Liver (tissue), 9 donors: ENCODE data around the gene IFNA13. TPM values are rescaled to one million over a fixed set of nuclear protein-coding genes. Genes with fewer than 3 reads are reported as not detected.

Experiments used
- DNase-seq: peaks from one replicate; pipeline ENCODE4 v3.0.0-alpha.2; 2017; ENCODE audit warnings: low spot score
- H3K27ac ChIP-seq, 2 donors: one replicate each; pipeline ENCODE4 v1.7.0; 2013; ENCODE audit warnings: inconsistent platforms in 2 of 2, low read length in 2 of 2, control low read depth in 1 of 2, low read depth in 1 of 2, mild to moderate bottlenecking in 1 of 2
- H3K27me3 ChIP-seq, 4 donors: one replicate each; pipeline versions ENCODE4 v1.6.1 to v1.7.0; 2013; ENCODE audit warnings: low read length in 3 of 4, inconsistent platforms in 1 of 4, mild to moderate bottlenecking in 1 of 4, moderate library complexity in 1 of 4; ENCODE audit not compliant: control insufficient read depth in 4 of 4, insufficient read depth in 4 of 4
- H3K36me3 ChIP-seq, 4 donors: one replicate each; pipeline versions ENCODE4 v1.6.1 to v1.7.0; 2013; ENCODE audit warnings: low read length in 3 of 4, mild to moderate bottlenecking in 3 of 4, low read depth in 1 of 4, moderate library complexity in 1 of 4; ENCODE audit not compliant: control insufficient read depth in 4 of 4, insufficient read depth in 3 of 4
- H3K4me1 ChIP-seq, 4 donors: one replicate each; pipeline versions ENCODE4 v1.6.1 to v1.7.0; 2013; ENCODE audit warnings: low read length in 3 of 4, mild to moderate bottlenecking in 3 of 4, moderate library complexity in 1 of 4; ENCODE audit not compliant: control insufficient read depth in 4 of 4, insufficient read depth in 4 of 4
- H3K4me3 ChIP-seq, 3 donors: one replicate each; pipeline versions ENCODE4 v1.6.1 to v1.7.0; 2013; ENCODE audit warnings: low read length in 3 of 3, control low read depth in 1 of 3, low read depth in 1 of 3, mild to moderate bottlenecking in 1 of 3
- H3K9ac ChIP-seq, 2 donors: one replicate each; pipeline ENCODE4 v1.7.0; 2013; ENCODE audit warnings: low read length in 2 of 2, mild to moderate bottlenecking in 2 of 2, moderate library complexity in 2 of 2, control low read depth in 1 of 2, low read depth in 1 of 2
- H3K9me3 ChIP-seq, 4 donors: one replicate each; pipeline versions ENCODE4 v1.6.1 to v1.7.0; 2013; ENCODE audit warnings: low read length in 3 of 4; ENCODE audit not compliant: control insufficient read depth in 4 of 4
- ATF3 ChIP-seq: IDR thresholded peaks from 2 replicates; pipeline ENCODE4 v1.6.1; 2016; ENCODE audit warnings: antibody characterized with exemption
- CTCF ChIP-seq: fragments of 150-350 bp; IDR thresholded peaks from 2 replicates; pipeline ENCODE4 v1.5.1; 2017; ENCODE audit warnings: improper control_type of control experiment, low read depth, low read length; ENCODE audit not compliant: missing input control
- EGR1 ChIP-seq, 2 donors: IDR thresholded peaks; 2 replicates each; pipeline ENCODE4 v1.6.1; 2016 to 2018; ENCODE audit warnings: antibody characterized with exemption in 2 of 2, low read depth in 2 of 2
- FOXA2 ChIP-seq: IDR thresholded peaks from 2 replicates; pipeline ENCODE4 v1.6.1; 2016; ENCODE audit warnings: antibody characterized with exemption
- RAD21 ChIP-seq, 2 donors: IDR thresholded peaks; 2 replicates each; pipeline ENCODE4 v1.6.1; 2016; ENCODE audit warnings: antibody characterized with exemption in 2 of 2, mild to moderate bottlenecking in 2 of 2
- REST ChIP-seq: IDR thresholded peaks from 2 replicates; pipeline ENCODE4 v1.6.1; 2016; ENCODE audit warnings: antibody characterized with exemption, mild to moderate bottlenecking
- RXRA ChIP-seq, 2 donors: IDR thresholded peaks; 2 replicates each; pipeline ENCODE4 v1.6.1; 2017 to 2018; ENCODE audit warnings: antibody characterized with exemption in 2 of 2, mild to moderate bottlenecking in 1 of 2
- TAF1 ChIP-seq: conservative IDR thresholded peaks from 2 replicates; pipeline ENCODE4 v1.6.1; 2016; ENCODE audit warnings: antibody characterized with exemption, mild to moderate bottlenecking
- ZBTB33 ChIP-seq: IDR thresholded peaks from 2 replicates; pipeline ENCODE4 v1.6.1; 2016; ENCODE audit warnings: antibody characterized with exemption
- WGBS: extraction: QIAGEN DNeasy Blood & Tissue Kit; methylation state at CpG from one replicate; pipeline ENCODE4 v1.1.7; 2013; 5-methylcytosine and 5-hydroxymethylcytosine counted together
- polyA plus RNA-seq, 2 donors: library from polyadenylated mRNA; stranded (reverse) in 1 of 2; unstranded in 1 of 2; fragments of 200-250 nt in 1 of 2; fragments of >200 nt in 1 of 2; fragmentation: Nextera tagmentation in 1 of 2; extraction: Ambion mirVana in 1 of 2; gene quantifications; one replicate each; pipeline versions ENCODE4 v1.2.1 to v1.2.3, GENCODE V29; 2013 to 2015
- total RNA-seq, 2 donors: library from RNA; depleted of rRNA; stranded (reverse); fragments of >200 nt; gene quantifications; one replicate each; pipeline ENCODE4 v1.2.3, GENCODE V29; 2014
- donor health status: healthy.
- donor health status: healthy.
- donor health status: healthy.
- donor health status: healthy.
- donor health status: healthy.

The IFNA13 gene
- total and polyA plus RNA-seq, 4 donors = not detected

GRCh38 chr9:21413624-21414023 is 45.8 kb upstream of the IFNA13 start:
- Histone ChIP-seq H3K27ac (no peak overlapping the region), H3K36me3 (no peaks in the 10 kb centered on the region), H3K4me3 (no peak overlapping the region), H3K9ac (no peak overlapping the region), H3K9me3 (no peaks in the 10 kb centered on the region), H3K4me1 (no peaks in the 10 kb centered on the region), H3K27me3 (peaks cover 0 to 11% (median 2%) of the 10 kb centered on the region in 4 donors)
- no peak for DNase-seq
- WGBS = 66% methylated on average over 5 of the region's 5 CpGs
- TF ChIP-seq RAD21 (IDR thresholded peaks at IDR 0.05) (peak; percentile 19 to 40), TAF1 (no peak), CTCF (peak; percentile 19)

- 89% methylated on average over 4 of the region's 4 CpGs for WGBS
Measured at GRCh38 chr9:21413151-21413550, 45.3 kb upstream of the IFNA13 start.

More at GRCh38 chr9:21413151-21413550, 45.3 kb upstream of the IFNA13 start:
- Histone ChIP-seq H3K9me3 (no peaks in the 10 kb centered on the region), H3K4me3 (no peak overlapping the region), H3K27me3 (peaks cover 0 to 11% (median 2%) of the 10 kb centered on the region in 4 donors), H3K9ac (no peak overlapping the region), H3K4me1 (no peaks in the 10 kb centered on the region), H3K27ac (no peak overlapping the region), H3K36me3 (no peaks in the 10 kb centered on the region)
- no peak for DNase-seq
- TF ChIP-seq ATF3 (no peak), REST (no peak), ZBTB33 (no peak), RXRA (IDR thresholded peaks at IDR 0.05) (no peak), FOXA2 (no peak), EGR1 (IDR thresholded peaks at IDR 0.05; ENCODE audit: low read depth in 2 of 2) (no peak), CTCF (no peak)
